Muscle layer of colon (tissue), 2 donors: ENCODE data around the gene SLC17A2.

ENCODE experiments used
- H3K27ac ChIP-seq: one replicate; pipeline ENCODE4 v1.7.0; 2013; ENCODE audit warnings: low read depth, mild to moderate bottlenecking, low read length, moderate library complexity
- H3K27me3 ChIP-seq, 2 donors: one replicate each; pipeline ENCODE4 v1.7.0; 2013; ENCODE audit warnings: low read length in 2 of 2, mild to moderate bottlenecking in 2 of 2; ENCODE audit not compliant: insufficient read depth in 2 of 2, control insufficient read depth in 1 of 2
- H3K36me3 ChIP-seq: one replicate; pipeline ENCODE4 v1.7.0; 2013; ENCODE audit warnings: mild to moderate bottlenecking, low read length; ENCODE audit not compliant: insufficient read depth
- H3K4me1 ChIP-seq: one replicate; pipeline ENCODE4 v1.7.0; 2013; ENCODE audit warnings: mild to moderate bottlenecking, low read length; ENCODE audit not compliant: insufficient read depth
- H3K4me3 ChIP-seq, 2 donors: one replicate each; pipeline ENCODE4 v1.7.0; 2013; ENCODE audit warnings: low read length in 2 of 2, low read depth in 1 of 2, mild to moderate bottlenecking in 1 of 2, moderate library complexity in 1 of 2
- H3K9ac ChIP-seq: one replicate; pipeline ENCODE4 v1.7.0; 2013; ENCODE audit warnings: low read length
- H3K9me3 ChIP-seq: one replicate; pipeline ENCODE4 v1.7.0; 2013; ENCODE audit warnings: mild to moderate bottlenecking, low read length
- donor health status: abdominal sarcoma.
- donor health status: Adenocarcinoma of cecum.

Gene SLC17A2

GRCh38 chr6:25913741-25914140 lies 16.8 kb downstream of the SLC17A2 start:
- Histone ChIP-seq H3K4me3 (no peak overlapping the region), H3K27ac (no peak overlapping the region), H3K4me1 (no peaks in the 10 kb centered on the region), H3K9me3 (no peaks in the 10 kb centered on the region), H3K27me3 (no peaks in the 10 kb centered on the region), H3K36me3 (no peaks in the 10 kb centered on the region), H3K9ac (no peak overlapping the region)

GRCh38 chr6:25911351-25911750 lies 19.1 kb downstream of the SLC17A2 start:
- no peaks in the 10 kb centered on the region for H3K9me3 ChIP-seq
- no peaks in the 10 kb centered on the region for H3K4me1 ChIP-seq
- H3K36me3 ChIP-seq: no peaks in the 10 kb centered on the region

GRCh38 chr6:25907475-25908014 lies 22.9 kb downstream of the SLC17A2 start:
- Histone ChIP-seq H3K4me1 (no peaks in the 10 kb centered on the region), H3K9ac (no peak overlapping the region), H3K27ac (no peak overlapping the region), H3K4me3 (no peak overlapping the region), H3K9me3 (no peaks in the 10 kb centered on the region), H3K36me3 (no peaks in the 10 kb centered on the region), H3K27me3 (no peaks in the 10 kb centered on the region)

More at GRCh38 chr6:25911351-25911750, 19.1 kb downstream of the SLC17A2 start:
- Histone ChIP-seq H3K4me3 (no peak overlapping the region), H3K27me3 (no peaks in the 10 kb centered on the region), H3K9ac (no peak overlapping the region), H3K27ac (no peak overlapping the region)

- Histone ChIP-seq H3K9me3 (no peaks in the 10 kb centered on the region), H3K27ac (no peak overlapping the region), H3K4me1 (no peaks in the 10 kb centered on the region), H3K27me3 (no peaks in the 10 kb centered on the region), H3K9ac (no peak overlapping the region), H3K36me3 (no peaks in the 10 kb centered on the region), H3K4me3 (no peak overlapping the region)
These were observed 26.9 kb downstream of the SLC17A2 start for GRCh38 chr6:25903467-25904099.

- no peaks in the 10 kb centered on the region for H3K27me3 ChIP-seq
- H3K36me3 ChIP-seq: no peaks in the 10 kb centered on the region
- H3K9me3 ChIP-seq: no peaks in the 10 kb centered on the region
- no peak overlapping the region for H3K9ac ChIP-seq
- H3K4me3 ChIP-seq: no peak overlapping the region
- H3K4me1 ChIP-seq: no peaks in the 10 kb centered on the region
- no peak overlapping the region for H3K27ac ChIP-seq
These were observed 28.4 kb downstream of the SLC17A2 start for GRCh38 chr6:25902071-25902470.

GRCh38 chr6:25900843-25901242 lies 29.6 kb downstream of the SLC17A2 start:
- Histone ChIP-seq H3K9me3 (no peaks in the 10 kb centered on the region), H3K27me3 (no peaks in the 10 kb centered on the region), H3K4me1 (no peaks in the 10 kb centered on the region), H3K4me3 (no peak overlapping the region), H3K27ac (no peak overlapping the region), H3K36me3 (no peaks in the 10 kb centered on the region), H3K9ac (no peak overlapping the region)

GRCh38 chr6:25899580-25900408 lies 30.7 kb downstream of the SLC17A2 start:
- Histone ChIP-seq H3K36me3 (no peaks in the 10 kb centered on the region), H3K4me3 (no peak overlapping the region), H3K4me1 (no peaks in the 10 kb centered on the region), H3K27me3 (no peaks in the 10 kb centered on the region), H3K9me3 (no peaks in the 10 kb centered on the region), H3K9ac (no peak overlapping the region), H3K27ac (no peak overlapping the region)

GRCh38 chr6:25899123-25899522 lies 31.4 kb downstream of the SLC17A2 start:
- H3K27ac ChIP-seq: no peak overlapping the region
- H3K4me1 ChIP-seq: no peaks in the 10 kb centered on the region
- no peaks in the 10 kb centered on the region for H3K9me3 ChIP-seq
- no peaks in the 10 kb centered on the region for H3K27me3 ChIP-seq
- H3K9ac ChIP-seq: no peak overlapping the region
- no peak overlapping the region for H3K4me3 ChIP-seq
- no peaks in the 10 kb centered on the region for H3K36me3 ChIP-seq

GRCh38 chr6:25898289-25898977 lies 32.1 kb downstream of the SLC17A2 start:
- Histone ChIP-seq H3K27ac (no peak overlapping the region), H3K9ac (no peak overlapping the region), H3K9me3 (no peaks in the 10 kb centered on the region), H3K36me3 (no peaks in the 10 kb centered on the region), H3K4me1 (no peaks in the 10 kb centered on the region), H3K4me3 (no peak overlapping the region), H3K27me3 (no peaks in the 10 kb centered on the region)

GRCh38 chr6:25896252-25896651 lies 34.2 kb downstream of the SLC17A2 start:
- Histone ChIP-seq H3K9ac (no peak overlapping the region), H3K27me3 (no peaks in the 10 kb centered on the region), H3K4me1 (no peaks in the 10 kb centered on the region), H3K9me3 (no peaks in the 10 kb centered on the region), H3K36me3 (no peaks in the 10 kb centered on the region), H3K4me3 (no peak overlapping the region), H3K27ac (no peak overlapping the region)

- Histone ChIP-seq H3K36me3 (no peaks in the 10 kb centered on the region), H3K4me1 (no peaks in the 10 kb centered on the region), H3K27ac (no peak overlapping the region), H3K4me3 (no peak overlapping the region), H3K9ac (no peak overlapping the region), H3K27me3 (no peaks in the 10 kb centered on the region), H3K9me3 (no peaks in the 10 kb centered on the region)
These were observed 34.7 kb downstream of the SLC17A2 start for GRCh38 chr6:25895771-25896170.
